Thyroid gland (tissue), 4 donors: ENCODE results near the gene GOLGA6A. TPM values are rescaled to one million over a fixed set of nuclear protein-coding genes. Genes with fewer than 3 reads are reported as not detected.
A peak's percentile ranks its signal among the peaks of the same experiment; 100 is the strongest.
"Not testable (repeated sequence)": the region's sequence is repeated elsewhere in the genome, so short reads cannot be mapped to it uniquely, and the experiment has no call there.

Experiments used
- DNase-seq, 2 donors: peaks; one replicate each; pipeline ENCODE4 v3.0.0-alpha.2; 2019
- H3K27ac ChIP-seq, 3 donors: fragments of 200-600 bp; sonication (generic); 1 replicate in 2 of 3; 2 replicates in 1 of 3; pipeline ENCODE4 v1.5.1; 2016 to 2019; ENCODE audit warnings: mild to moderate bottlenecking in 1 of 3, moderate library complexity in 1 of 3
- H3K27me3 ChIP-seq: fragments of 200-600 bp; sonication (generic); one replicate; pipeline ENCODE4 v1.5.1; 2019
- H3K36me3 ChIP-seq, 2 donors: fragments of 200-600 bp; sonication (generic); one replicate each; pipeline ENCODE4 v1.5.1; 2016 to 2019
- H3K4me1 ChIP-seq, 2 donors: fragments of 200-600 bp; sonication (generic); one replicate each; pipeline ENCODE4 v1.5.1; 2017 to 2019
- H3K4me3 ChIP-seq, 3 donors: fragments of 200-600 bp; sonication (generic); replicated peaks in 1 of 3; 1 replicate in 2 of 3; 2 replicates in 1 of 3; pipeline ENCODE4 v1.5.1; 2016; ENCODE audit warnings: mild to moderate bottlenecking in 1 of 3
- H3K9me3 ChIP-seq: fragments of 200-600 bp; sonication (generic); one replicate; pipeline ENCODE4 v1.5.1; 2017
- POLR2A ChIP-seq, 2 donors: fragments of 450-650 bp; IDR thresholded peaks; one replicate each; pipeline ENCODE4 v1.6.1; 2017; ENCODE audit warnings: antibody characterized with exemption in 2 of 2, mild to moderate bottlenecking in 2 of 2, moderate library complexity in 1 of 2
- WGBS, 2 donors: methylation state at CpG; one replicate each; pipeline ENCODE4 v1.1.5; 2017; 5-methylcytosine and 5-hydroxymethylcytosine counted together
- intact Hi-C: fragments of 100-400 bp; cut with DNase I; formaldehyde crosslinking; loops from one replicate; pipeline ENCODE4 v1.15.1; 2023
- total RNA-seq, 4 donors: library from RNA; depleted of rRNA; stranded (reverse); fragments of >200 nt; gene quantifications; one replicate each; pipeline ENCODE4 v1.2.3, GENCODE V29; 2016
- TF ChIP-seq, protein P1 (sequence below), 6 experiments: fragments of 200-600 bp in 3 of 6; fragments of 450-650 bp in 3 of 6; sonication (generic) in 3 of 6; IDR thresholded peaks; one replicate each; pipeline ENCODE4 v1.5.1; 2016 to 2019; ENCODE audit warnings: antibody characterized with exemption in 6 of 6, mild to moderate bottlenecking in 2 of 6, inconsistent platforms in 1 of 6, moderate library complexity in 1 of 6

The GOLGA6A gene
- total RNA-seq, 4 donors from 2014 or later, result 0.22 to 0.54 TPM; not detected in 2

DNA sequence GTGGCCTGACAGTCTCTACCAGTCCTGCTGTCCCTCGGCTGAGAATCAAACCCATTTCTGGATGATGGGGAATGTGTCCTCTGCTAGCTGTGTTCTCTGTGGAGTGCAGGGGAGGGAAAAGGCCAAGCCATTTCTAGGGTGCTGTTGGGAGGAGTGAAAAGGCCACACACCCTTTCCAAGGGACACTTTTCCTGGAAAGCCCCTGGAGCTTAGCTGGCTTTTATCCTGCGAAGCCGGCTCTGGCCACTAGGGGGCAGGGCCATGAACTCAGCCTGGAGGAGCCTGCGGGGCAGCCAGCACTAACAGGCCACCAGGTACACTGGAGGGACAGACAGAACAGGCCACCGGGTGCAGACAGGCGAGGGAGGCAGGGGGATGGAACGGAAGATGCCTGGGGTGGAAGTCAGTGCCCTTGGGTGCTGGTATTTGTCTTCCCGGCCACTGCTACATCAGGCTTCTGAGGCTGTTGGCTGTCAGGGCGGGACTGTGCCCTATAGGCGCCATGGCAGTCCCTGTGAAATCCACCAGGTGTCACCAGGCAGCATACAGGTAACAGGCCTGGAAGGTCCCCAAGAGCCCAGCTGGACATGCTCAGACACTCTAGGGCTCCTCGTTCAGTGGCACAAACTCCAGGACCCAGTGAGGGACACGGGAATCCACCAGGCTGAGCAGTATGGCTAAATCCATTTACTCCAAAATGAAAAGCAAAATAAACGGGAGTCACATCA, 16.5 kb downstream of the GOLGA6A start:
- H3K4me3 ChIP-seq, intact Hi-C loops, H3K36me3 ChIP-seq, H3K9me3 ChIP-seq, H3K27me3 ChIP-seq, H3K4me1 ChIP-seq, H3K27ac ChIP-seq: not testable (repeated sequence)
- DNase-seq, result peak; percentile 65 to 69
- TF ChIP-seq, protein P1, sequence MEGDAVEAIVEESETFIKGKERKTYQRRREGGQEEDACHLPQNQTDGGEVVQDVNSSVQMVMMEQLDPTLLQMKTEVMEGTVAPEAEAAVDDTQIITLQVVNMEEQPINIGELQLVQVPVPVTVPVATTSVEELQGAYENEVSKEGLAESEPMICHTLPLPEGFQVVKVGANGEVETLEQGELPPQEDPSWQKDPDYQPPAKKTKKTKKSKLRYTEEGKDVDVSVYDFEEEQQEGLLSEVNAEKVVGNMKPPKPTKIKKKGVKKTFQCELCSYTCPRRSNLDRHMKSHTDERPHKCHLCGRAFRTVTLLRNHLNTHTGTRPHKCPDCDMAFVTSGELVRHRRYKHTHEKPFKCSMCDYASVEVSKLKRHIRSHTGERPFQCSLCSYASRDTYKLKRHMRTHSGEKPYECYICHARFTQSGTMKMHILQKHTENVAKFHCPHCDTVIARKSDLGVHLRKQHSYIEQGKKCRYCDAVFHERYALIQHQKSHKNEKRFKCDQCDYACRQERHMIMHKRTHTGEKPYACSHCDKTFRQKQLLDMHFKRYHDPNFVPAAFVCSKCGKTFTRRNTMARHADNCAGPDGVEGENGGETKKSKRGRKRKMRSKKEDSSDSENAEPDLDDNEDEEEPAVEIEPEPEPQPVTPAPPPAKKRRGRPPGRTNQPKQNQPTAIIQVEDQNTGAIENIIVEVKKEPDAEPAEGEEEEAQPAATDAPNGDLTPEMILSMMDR (IDR thresholded peaks at IDR 0.05), result peak in 5 of 6 experiments; percentile 8 to 61 (median 31)
- 50% methylated on average over 2 of the region's 13 CpGs; no CpG with 5 or more reads in 1 of the 2 donors for WGBS, 2 donors

DNA sequence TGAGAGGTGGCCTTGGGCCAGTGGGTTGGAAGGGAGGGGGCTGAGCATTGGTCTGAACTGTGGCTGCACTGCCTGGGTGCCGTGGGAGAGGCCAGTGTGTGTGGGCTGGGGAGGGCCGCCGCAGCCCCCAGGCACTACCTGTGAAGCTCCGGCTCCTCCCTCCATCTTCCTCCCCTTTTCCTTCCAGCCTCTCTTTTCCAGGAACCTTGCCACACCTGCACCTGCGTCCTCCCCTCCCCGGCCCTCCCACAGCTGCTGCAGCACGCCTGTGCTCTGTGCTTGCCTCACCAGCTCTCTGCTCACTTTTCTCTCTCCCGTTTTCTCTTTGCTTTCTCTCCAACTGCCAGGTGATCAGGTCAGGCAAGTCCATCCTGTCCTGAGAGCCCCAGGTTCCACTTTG, 17.5 kb downstream of the GOLGA6A start:
- WGBS, 2 donors, result 72 to 81% methylated on average over 8 of the region's 8 CpGs
- intact Hi-C loops, DNase-seq: not testable (repeated sequence)

DNA sequence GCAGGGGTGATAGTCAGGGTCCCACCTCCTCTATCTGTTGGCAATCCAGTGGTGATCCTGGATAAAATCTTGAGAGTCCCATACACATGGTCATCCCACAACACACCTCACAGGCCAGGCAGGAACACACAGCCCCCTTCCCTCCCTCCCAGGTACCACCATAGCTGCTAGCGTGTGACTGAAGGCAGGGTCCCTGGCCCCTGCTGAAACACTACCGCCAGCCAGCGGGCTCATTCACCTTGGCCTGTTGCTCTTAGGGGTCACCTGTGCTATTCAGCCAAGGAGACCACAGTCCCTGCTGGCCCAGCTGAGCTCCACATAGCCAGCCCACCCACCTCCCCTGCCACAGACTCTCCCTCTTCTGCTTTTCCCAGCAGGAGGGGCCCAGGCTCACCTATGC, 18.2 kb downstream of the GOLGA6A start:
- 96% methylated on average over 3 of the region's 3 CpGs; no CpG with 5 or more reads in 1 of the 2 donors for WGBS, 2 donors
- H3K27ac ChIP-seq, DNase-seq, H3K27me3 ChIP-seq, H3K4me1 ChIP-seq, intact Hi-C loops, H3K36me3 ChIP-seq, H3K9me3 ChIP-seq, H3K4me3 ChIP-seq: not testable (repeated sequence)

More for the DNA sequence above, 17.5 kb downstream of the GOLGA6A start:
- H3K36me3 ChIP-seq, H3K4me3 ChIP-seq, H3K9me3 ChIP-seq, H3K27ac ChIP-seq, H3K4me1 ChIP-seq, H3K27me3 ChIP-seq: not testable (repeated sequence)

DNA sequence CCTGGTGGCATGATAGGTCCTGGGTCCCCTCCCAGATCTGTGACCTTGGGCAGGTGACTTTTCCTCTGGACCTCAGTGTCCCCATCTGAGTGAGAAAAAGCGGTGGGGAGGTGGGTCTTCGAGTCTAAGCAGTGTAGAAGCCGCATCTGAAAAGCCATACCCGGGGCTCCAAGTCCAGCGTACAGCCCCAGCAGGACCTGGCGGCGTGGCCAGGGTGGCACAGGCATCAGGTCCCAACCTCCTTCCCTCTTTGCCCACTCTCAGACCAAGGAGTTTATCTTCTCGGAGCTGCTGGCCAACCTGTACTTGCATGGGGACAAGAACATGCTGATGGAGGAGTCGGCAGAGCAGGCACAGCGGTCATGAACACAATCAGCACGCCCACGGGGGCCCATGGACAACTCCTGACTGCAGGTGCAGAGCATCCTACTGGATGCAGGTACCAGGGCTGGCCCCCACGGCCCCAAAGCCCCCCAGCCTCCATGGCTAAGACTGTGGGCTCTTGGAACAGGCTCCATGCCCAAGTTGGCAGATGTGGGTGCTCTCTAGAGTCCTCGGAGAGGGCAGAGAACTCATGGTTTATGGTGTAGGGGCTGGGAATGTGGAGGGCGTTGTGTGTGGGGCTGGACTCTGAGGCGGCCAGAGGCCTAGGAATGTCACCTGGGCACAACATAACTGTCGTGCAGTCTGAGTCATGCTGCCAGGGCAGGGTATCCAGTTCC, 18.8 kb downstream of the GOLGA6A start:
- DNase-seq, H3K27me3 ChIP-seq, H3K9me3 ChIP-seq, H3K4me1 ChIP-seq, H3K36me3 ChIP-seq, H3K4me3 ChIP-seq, H3K27ac ChIP-seq, intact Hi-C loops: not testable (repeated sequence)
- 92 to 93% methylated on average over 2 of the region's 17 CpGs for WGBS, 2 donors

DNA sequence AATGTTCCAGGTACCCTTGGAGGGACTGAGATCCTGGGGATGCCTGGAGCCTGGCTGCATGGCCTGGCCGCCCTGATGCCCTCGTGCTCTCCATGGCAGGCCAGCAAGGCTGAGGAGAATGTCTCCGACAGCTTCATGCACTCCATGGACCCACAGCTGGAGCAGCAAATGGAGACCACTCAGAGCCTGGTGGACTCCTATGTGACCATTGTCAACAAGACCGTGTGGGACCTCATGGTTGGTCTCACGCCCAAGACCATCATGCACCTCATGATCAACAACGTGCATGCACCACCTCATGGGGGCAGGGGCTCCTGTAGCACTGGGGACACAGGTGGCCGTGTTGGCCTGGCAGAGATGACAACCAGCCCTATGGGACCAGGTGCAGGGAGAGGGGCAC, 19.7 kb downstream of the GOLGA6A start:
- H3K9me3 ChIP-seq, result no peaks in the 10 kb centered on the region
- intact Hi-C loops, result no loop called here
- DNase-seq, result no peak
- no peaks in the 10 kb centered on the region for H3K4me1 ChIP-seq
- H3K4me3 ChIP-seq, result no peak overlapping the region
- TF ChIP-seq, protein P1 (IDR thresholded peaks at IDR 0.05), result no peak
- TF ChIP-seq POLR2A (IDR thresholded peaks at IDR 0.05), result no peak
- no peak overlapping the region for H3K27ac ChIP-seq
- no peaks in the 10 kb centered on the region for H3K36me3 ChIP-seq
- 93 to 100% methylated on average over 2 to 3 of the region's 7 CpGs for WGBS, 2 donors
- no peaks in the 10 kb centered on the region for H3K27me3 ChIP-seq

DNA sequence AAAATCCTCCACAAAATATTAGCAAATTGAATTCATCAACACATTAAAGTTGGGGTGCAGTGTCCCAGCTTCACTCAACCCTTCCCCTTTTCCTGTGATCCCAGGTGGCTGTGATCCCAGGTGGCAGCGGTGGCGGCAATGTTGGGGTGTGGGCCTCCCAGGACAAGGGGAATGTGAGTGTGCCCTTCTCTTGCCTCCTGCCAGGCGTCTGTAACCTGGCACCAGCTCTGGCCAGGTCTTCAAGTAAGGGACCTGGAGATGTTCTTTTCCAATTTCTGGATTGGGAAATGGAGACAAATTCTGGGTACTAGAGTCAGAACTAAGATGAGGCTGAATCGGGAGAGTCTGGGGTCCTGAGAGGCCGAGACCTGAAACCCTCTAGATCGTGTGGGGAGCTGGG, 20.1 kb downstream of the GOLGA6A start:
- no peaks in the 10 kb centered on the region for H3K27me3 ChIP-seq
- H3K4me1 ChIP-seq, result no peaks in the 10 kb centered on the region
- H3K4me3 ChIP-seq, result no peak overlapping the region
- H3K27ac ChIP-seq, result no peak overlapping the region
- no peaks in the 10 kb centered on the region for H3K9me3 ChIP-seq
- intact Hi-C loops, result no loop called here
- H3K36me3 ChIP-seq, result no peaks in the 10 kb centered on the region
- TF ChIP-seq, protein P1 (IDR thresholded peaks at IDR 0.05), result no peak
- no peak for TF ChIP-seq POLR2A (IDR thresholded peaks at IDR 0.05)
- DNase-seq, result no peak
- 85 to 100% methylated on average over 3 to 5 of the region's 6 CpGs for WGBS, 2 donors
